Activated T-cell treated with anti-CD3 and anti-CD28 coated beads for 48 hours (primary cell): ENCODE measurements around the gene CLN6.
A peak's percentile ranks its signal among the peaks of the same experiment; 100 is the strongest.
"Not testable (repeated sequence)": the region's sequence is repeated elsewhere in the genome, so short reads cannot be mapped to it uniquely, and the experiment has no call there.

Source experiments
- DNase-seq: peaks from one replicate; pipeline ENCODE4 v3.0.0-alpha.2; 2020; ENCODE audit warnings: low read depth

The CLN6 gene

DNA sequence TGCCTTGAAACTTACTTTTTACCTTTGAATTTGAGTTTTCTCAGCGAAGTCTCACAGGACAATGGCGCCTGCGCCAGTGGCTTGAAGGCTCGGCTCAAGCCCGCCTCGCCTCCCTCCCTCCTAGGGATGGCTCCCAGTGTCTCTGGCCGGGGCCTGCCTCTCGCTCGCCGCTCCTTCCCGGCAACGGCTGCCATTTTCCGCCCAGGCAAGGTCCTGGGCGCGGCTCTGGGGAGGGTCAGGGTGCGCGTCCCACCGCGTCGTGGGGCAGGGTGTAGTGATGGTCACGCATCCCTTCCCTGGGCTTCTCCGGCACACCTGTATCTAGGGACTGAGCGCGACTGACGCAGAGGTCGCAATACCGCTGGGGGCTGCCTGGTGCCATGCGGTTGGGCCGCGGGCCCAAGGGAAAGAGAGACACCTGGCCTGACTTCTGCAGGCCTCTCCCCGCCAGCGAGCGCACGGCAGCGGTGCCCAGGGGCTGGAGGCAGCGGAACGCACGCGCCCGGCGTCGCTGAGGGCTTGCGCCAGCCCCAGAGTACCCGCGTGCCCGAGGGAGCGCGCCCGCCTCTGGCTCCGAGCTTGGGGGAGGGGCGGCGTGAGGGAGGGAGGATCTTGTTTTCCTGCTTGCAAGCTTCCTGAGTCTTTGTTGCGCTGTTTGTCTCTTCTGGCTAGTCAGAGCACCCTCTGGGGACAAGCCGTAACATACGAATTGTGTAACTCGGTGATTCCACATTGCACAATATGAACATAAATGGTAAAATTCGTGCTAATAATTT, 27.3 kb upstream of the CLN6 start:
- peak; percentile 57 for DNase-seq

DNA sequence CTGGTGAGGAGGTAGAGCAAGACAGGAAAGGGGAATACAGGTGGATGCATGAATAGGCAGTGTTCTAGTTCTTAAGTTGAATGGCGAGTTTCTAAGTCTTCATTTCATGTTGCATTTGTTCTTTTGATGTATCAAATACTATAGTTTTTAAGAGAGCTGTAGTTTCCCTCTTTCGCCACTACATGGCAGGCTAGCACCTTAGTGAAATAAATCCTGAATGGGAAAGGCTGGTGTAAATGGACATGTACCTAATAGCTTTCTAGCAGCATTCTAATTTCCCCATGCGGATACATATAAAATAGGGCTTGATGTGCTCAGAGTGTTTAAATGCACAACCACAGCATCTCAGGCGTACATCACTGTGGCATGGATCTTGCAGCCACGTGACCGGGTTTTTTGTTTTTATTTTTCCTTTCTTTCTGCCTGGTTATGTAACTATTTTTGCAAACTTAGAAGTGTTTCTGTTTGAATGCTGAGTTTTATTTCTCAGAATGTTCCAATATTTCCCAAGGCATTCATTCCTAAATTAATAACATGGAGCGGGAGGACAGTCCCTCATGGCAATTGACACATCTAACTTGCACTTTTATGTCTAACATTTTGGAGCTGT, 23.5 kb upstream of the CLN6 start:
- DNase-seq: peak; percentile 7

DNA sequence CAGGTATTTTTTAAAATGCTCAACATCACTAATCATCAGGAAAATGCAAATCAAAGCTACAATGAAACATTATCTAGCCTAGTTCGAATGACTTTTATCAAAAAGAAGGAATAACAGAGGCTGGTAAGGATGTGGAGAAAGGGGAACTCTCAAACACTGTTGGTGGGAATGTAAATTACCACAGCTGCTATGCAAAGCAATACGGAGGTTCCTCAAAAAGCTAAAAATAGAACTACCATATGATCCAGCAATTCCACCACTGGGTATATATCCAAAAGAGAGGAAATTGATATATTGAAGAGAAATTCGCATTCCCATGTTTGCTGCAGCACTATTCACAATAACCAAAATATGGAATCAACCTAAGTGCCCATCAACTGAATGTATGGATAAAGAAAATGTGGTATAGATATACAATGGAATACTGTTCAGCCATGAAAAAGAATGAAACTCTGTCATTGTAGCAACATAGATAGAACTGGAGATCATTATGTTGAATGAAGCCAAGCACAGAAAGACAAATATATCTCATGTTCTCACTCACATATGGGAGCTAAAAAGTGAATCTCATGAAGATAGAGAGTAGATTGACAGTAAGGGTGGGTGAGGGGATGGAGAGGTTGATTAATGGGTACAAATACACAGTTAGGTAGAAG, 19.7 kb upstream of the CLN6 start:
- DNase-seq: no peak

DNA sequence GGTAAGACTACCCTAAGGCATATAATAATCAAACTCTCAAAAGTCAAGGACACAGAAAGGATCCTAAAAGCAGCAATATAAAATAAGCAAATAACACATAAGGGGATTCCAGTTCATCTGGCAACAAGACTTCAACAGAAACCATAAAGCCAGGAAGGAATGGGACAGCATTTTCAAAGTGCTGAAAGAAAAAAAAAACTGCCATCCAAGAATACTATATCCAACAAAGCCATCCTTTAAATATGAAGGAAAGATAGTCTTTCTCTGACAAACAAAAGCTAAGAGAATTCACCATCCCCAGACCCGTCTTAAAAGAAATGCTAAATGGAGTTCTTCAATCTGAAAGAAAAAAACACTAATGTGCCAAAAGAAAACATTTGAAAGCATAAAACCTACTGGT, 14.7 kb upstream of the CLN6 start:
- DNase-seq: no peak

DNA sequence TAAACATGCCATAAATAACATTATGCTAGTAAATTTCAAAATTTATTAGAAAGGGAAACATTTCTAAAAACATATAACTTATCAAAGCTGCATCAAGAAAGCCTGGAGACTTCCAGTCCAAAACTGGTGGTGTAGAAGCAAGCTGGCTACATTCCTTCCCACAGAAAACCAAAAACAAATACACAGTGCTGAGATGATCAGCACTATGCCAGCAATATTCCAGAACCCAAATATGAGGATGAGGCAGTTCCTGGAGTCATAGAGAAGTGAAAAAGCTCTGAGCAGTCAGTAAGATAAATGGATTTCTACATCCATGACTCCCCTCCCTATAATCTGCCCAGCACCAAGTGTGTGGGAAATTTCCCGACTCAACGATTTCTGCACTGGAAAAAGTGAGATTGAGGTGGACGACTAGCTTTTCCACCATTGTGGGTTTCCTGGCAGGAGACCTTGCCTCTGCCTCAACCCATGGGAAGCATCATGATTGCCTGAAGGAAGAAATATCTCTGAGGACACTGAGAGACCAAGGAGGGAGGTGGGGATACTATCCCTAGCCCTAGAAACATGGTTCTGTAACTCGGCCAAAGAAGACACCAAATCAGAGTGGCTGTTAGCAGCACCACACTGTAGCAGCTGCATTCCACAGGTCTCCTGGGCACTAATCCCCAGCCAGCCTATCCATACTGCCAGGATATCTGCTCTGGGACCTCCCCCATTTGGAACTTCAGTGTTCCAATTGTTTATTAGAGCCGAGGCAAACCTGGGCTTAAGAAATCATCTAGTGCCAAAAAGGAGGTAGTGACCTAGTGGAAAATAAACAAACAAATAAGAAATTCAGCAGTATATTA, 11.8 kb upstream of the CLN6 start:
- DNase-seq: no peak

DNA sequence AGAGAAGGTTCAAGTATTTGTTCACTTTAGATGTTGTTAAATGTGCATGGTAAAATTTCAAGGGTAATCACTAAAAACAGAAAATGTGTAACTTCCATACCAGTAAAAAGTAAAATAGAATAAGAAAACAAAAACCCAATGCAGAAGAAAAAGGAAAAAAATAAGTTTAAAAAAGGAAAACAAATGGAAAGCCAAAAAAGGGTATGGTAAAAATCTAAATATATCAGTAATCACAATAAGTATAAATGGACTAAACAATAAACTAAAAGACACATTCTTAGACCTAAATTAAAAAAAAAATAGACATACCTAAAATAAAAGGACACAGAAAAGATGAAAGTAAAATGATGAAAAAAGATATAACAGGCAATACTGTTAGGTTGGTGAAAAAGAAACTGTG, 9.5 kb upstream of the CLN6 start:
- no peak for DNase-seq

DNA sequence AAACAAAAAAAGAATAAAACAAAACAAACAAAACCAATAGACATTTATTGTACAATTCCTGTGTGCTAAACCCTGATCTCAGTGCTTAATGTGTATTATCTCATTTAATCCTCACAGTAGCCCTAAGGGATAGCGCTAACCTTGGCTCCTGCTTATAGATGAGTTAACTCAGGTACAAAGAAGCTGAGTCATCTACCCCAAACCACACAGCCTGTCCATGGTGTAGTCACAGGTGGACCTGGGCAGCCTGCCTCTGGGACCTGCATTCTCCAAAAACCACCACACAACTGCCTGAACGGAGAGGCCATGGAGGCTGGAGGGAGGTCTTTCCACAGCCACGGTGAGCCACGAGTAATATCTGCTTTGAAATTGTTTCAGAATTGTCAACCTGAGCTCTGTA, 5.5 kb upstream of the CLN6 start:
- no peak for DNase-seq

DNA sequence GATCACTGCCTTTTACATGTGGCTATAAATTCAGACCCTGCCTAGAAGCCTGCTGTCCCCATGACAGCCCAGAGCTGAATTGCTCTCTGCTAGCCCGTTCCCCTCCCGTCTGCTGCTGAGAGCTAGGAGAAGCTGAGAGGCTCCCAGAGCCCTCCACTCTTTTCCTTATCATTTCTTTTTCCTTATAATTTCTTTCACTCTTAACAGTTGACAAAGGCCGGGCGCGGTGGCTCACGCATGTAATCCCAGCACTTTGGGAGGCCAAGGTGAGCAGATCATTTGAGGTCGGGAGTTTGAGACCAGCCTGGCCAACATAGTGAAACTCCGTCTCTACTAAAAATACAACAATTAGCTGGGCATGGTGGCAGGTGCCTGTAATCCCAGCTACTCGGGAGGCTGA, 5.0 kb upstream of the CLN6 start:
- DNase-seq: not testable (repeated sequence)

DNA sequence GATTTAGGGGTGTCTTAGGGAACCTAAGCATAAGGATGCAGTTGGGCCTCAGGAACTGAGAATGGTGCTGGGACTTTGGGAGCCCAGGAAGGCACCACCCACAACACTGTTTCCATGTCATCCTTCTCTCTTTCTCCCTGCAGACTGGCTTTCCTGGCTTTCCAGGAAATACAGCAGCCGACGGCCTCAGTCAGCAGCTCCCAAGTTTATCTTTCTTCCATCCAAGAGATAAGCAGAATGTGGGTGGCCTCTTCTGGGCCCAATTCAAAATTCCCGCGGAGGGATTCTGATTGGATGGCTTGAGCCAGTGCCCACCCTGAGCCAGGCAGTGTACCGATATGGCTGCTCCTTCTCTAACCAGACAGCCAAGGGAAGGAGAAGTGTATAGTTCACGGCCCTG, 4.5 kb upstream of the CLN6 start:
- no peak for DNase-seq

DNA sequence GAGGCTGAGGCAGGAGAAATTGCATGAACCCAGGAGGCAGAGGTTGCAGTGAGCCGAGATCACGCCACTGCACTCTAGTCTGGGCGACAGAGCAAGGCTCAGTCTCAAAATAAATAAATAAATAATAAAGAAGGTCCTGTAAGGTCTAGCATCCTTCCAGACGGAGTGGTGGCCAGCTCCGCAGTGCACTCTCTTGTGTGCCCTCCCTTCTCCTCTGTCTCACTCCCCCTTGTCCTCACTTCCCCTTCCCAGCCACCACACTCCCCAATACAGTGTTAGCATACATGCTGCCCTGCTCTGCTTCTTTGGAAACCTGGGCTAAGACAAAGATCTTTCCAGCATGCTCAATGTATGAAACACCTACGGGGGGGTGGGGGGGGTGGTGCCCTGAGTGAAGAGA, 3.4 kb upstream of the CLN6 start:
- DNase-seq: no peak

DNA sequence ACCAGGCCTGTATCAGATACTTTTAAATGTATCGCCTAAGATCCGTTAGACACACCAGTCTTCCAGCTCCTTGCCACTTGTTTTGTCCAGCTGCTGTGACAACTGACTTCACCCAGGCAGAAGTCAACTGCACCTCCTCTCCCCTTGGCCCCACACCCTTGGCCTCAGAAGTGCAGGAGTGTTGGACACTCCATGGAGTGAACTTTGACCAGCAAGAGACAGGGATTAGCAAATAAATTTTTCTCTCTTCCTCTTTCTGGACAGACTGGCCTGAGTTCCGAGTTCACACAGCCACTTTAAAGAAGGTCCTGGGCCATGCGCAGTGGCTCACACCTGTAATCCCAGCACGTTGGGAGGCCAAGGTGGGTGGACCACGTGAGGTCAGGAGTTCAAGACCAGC, 2.9 kb upstream of the CLN6 start:
- DNase-seq: no peak

DNA sequence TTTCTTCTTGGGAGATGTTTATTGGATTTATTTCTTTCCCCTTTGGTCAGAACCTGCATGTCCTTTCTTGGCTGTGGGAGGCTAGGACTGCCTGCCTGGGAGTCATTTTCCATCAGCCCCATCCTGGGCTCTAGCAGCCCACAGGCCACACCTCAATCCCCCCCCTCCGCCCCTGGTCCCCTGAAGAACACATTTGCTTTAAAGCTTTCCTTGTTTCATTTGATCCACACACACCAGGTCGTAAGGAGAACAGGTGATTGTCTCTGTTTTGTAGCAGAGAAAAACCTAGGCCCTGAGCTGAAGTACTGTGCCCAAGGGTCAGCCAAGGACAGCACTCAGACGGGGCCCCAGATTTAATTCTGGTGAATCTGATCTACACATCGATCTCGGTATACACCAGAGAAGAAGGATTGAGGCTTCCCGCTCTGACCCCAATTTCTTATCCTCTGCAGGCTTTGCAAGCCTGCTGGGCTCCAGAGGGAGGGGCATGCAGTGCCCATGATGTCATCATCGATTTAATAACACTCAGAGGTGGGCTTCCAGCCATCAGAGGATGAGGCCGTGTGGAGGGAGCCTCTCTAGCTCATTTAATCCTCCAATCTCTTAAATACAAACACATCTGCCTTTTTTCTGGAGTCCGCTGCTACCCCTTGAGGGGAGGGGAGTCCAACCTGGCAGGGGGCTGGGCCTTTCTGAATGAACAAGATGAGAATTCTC, 1.7 kb upstream of the CLN6 start:
- no peak for DNase-seq

DNA sequence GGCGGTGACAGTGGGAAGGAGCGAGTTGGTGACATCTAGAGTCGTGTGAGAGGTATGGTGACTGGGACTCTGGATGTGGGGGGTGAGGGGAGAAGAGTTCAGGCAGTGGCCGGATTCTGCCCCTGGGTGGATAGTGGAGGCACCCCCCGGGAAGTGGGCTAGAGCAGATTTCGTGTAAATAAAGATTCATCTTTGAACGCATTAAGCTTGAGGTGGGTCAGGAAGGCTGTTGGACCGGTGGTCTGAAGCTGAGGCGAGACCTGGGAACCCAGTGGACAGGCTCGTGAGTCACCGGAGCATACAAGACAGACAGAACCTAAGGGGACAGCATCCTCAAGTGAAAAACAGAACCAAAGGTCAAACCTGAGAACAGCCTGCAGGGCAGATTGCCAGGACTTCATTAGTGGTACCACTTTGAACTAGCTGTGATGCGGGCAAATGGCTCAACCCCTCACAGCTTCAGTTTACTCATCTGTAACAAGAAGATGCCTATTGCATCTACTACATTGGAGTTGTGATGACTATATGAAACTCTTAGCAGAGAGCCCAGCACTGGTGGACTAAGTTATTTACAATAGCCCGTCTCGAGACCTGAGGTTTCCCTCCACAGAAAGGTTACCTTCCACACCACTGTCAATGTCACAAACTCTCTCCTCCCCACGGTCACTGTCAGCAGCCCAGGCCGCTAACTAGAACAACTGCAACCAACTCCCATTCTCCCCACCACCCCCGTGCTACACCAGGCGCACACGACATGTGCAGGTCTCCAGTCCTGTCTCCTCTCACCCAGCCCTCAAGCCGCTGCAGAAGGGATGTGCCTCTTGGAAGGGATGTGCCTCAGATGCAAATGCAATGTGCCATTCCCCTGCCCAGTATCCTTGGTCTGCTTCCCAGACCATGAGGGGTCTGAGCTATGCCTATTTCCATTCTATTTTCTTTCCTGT, 901 bp upstream of the CLN6 start:
- DNase-seq: no peak

DNA sequence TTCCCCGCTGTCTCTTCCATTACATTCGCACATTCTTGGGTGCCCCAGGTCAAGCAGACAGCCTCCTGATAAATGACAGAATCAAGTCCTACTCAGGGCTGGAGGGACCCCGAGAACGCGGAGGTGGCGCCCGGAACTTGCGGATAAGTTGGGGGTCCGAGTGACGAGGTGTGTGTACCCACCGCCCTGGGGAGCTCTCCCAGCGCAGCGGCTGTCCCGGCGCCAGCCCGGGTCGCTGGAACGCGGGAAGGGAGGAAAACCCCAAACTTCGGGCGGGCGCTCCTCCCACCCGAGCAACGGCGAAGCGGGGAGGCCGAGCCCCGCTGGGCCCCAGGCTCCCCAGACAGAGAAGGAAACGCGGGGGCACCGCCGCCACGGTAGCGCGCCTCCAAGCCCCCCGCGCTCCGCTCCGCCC, 550 bp downstream of the CLN6 start:
- no peak for DNase-seq

DNA sequence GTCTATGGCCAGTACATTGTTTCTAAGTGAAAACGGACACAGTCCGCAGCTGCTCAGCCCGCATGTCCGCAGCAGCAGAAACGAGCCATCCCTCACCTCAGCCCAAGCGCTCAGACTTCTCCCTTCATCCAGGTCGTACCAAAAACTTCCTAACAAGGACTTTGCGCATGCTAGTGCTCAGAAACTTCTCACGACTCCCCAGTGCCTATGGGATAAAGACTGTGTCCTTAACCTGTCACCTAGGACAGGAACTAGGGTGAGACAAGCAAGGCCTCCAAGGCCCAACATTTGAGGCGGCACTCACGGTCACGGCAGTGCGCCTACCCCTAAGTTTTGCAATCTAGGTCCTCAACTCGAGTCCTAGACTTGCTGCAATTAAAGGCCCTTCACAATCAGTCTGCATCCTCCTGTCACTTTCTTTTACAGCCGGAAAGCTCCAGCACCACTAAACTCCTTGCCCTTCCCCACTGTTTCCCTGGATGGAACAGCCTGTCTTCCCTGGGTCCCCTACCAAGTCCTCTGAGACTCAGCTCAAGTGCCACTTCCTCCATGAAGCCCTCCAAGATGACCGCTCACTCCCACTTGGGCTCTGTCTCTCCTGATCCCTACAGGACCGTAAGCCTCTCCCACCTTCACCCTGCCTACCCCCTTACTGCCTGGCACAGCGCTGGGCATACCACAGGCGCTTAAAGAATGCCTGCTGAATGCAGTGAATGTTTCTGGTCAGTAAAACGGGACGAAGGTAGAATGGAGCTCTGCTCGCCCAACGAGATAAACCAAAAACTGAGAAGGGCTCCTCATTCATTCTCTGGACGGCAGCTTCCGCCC, 1.2 kb downstream of the CLN6 start:
- no peak for DNase-seq

DNA sequence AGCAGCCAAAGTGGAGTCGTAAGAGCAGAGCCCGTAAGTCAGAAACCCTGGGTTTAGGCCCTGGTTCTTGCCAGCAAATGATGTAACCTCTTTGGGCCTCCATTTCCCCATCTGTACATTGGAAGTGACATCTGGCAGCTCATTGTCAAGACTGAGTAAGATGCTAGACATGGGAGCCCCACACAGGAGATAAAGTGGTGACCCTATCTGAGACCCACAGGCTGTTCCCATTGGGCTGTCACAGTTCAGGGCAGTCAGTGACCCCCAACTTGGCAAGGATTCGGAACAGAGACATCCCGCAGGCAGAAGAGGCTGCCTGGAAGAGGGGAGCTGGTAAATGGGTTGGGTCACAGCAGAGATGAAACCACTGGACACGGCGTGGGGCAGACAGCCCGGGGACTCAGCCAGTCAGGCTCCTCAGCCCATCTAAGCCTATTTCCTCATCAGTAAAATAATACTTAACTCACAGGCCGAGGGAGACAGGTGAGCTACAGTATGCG, 1.8 kb downstream of the CLN6 start:
- DNase-seq: no peak

DNA sequence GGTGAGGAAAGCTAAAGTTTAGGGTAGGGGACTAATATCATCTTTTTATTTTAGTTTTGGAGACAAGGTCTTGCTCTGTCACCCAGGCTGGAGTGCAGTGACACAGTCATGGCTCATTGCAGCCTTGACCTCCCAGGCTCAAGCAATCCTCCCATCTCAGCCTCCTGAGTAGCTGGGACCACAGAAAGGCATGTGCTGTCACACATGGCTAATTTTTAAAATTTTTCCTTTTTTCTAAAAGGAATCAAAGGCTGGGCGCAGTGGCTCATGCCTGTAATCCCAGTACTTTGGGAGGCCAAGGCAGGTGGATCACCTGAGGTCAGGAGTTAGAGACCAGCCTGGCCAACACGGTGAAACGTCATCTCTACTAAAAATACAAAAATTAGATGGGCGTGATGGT, 4.1 kb downstream of the CLN6 start:
- DNase-seq: not testable (repeated sequence)

DNA sequence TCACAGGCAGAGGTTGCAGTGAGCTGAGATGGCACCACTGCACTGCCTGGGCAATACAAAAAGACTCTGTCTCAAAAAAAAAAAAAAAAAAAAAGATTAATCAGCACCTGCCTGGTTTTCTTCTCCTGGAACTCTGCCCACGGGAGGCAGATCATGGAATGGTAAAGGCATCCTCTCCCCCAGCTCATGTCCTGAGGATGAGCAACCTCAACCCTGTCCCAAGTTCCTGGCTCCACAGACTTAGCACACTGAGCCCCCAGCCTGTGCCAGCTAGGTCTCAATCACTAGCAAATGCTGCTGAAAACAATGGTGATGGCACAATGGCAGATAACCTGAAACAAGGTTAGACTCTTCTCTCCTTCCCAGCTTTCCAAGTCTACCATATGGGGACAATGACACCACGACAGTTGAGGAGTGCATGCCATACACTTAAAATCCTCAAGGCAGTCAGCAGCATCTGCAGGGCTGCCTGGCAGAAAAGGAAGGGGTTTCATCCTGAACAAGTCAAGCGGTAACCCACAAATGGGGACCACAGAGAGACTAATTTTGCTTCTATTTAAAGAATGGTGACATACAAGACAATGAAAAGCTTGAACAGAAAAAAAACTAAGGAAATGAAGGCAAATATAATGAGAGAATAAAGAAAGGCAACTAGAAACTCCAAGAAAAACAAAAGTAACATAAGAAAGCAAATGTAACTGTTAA, 4.8 kb downstream of the CLN6 start:
- no peak for DNase-seq

DNA sequence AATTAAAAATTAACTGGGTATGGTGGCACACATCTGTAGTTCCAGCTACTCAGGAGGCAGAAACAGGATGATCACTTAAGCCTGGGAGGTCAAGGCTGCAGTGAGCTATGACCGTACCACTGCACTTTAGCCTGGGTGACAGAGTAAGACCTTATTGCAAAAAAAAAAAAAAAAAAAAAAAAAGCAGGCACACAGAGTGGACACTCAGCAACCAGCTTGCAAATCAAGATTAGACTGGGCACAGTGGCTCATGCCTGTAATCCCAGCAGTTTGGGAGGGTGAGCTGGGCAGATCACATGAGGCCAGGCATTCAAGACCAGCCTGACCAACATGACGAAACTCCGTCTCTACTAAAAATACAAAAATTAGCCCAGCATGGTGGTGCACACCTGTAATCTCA, 5.4 kb downstream of the CLN6 start:
- DNase-seq: no peak
